ENCODE results near the gene LCTL. TPM values are rescaled to one million over a fixed set of nuclear protein-coding genes. Genes with fewer than 3 reads are reported as not detected.

The LCTL gene
- polyA plus RNA-seq, 3 donors: not detected

DNA sequence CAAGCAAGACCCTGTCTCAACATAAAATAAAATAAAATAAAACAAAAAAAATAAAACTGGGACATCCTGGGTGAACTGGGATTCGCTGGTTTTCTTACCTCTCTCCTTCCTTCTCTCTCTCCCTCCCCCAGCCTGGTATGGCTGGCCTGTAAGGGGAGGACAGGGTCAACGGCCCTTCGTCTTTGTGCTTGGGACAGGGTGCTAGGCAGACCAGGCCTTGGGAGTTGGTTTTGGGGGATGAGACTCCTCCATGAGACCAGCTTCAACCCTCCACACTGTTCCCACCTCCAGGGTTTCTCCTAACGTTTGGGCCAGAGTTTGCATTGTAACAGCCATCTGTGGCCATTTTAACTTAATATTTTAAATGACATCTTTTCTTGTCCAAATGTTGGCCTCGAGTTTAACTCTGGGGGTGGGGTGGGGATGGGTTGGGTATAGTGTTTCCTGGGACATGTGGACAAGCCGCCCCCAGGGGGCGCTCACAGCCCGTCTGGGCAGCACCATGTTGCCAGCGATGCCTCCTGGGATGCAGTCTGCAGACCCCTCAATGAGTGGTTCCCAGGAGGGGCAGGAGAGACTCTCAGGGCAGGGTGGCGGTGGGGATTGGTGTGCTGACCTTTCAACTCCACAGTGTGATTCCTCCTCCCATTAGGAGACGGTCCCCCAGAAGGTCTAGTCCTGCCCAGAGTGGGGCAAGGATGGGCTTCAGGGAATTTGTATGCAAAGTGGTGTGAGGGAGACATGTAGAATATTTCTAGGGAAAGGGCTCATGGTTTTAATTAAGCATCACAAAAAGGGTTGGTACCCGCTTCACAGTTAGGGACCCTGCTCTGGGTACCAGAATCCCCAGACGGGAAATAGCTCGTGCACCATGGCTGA lies 37.7 kb upstream of the LCTL start:
- peak overlapping the region in 1 of 7 donors; percentile 80 for H3K27ac Mint-ChIP-seq
- peaks cover 2 to 12% (median 3%) of the 10 kb centered on the region in 3 donors for H3K27me3 Mint-ChIP-seq (ENCODE audit: low read depth in 3 of 3)
- no peaks in the 10 kb centered on the region for H3K9me3 ChIP-seq (replicated peaks in 1 of 2; ENCODE audit: control insufficient read depth in 1 of 2, insufficient read depth in 1 of 2, low read length in 2 of 2)
- H3K27me3 ChIP-seq (ENCODE audit: control insufficient read depth in 2 of 2, insufficient read depth in 2 of 2, low read length in 2 of 2): no peaks in the 10 kb centered on the region
- TF ChIP-seq CTCF (IDR thresholded peaks at IDR 0.05): peak; percentile 90
- no peak overlapping the region for H3K27ac ChIP-seq (ENCODE audit: low read depth in 1 of 2, low read length in 2 of 2)
- H3K9me3 Mint-ChIP-seq: no peaks in the 10 kb centered on the region
- H3K36me3 ChIP-seq (replicated peaks in 1 of 2; ENCODE audit: control insufficient read depth in 1 of 2, insufficient read depth in 2 of 2, low read length in 2 of 2): no peaks in the 10 kb centered on the region
- H3K4me1 Mint-ChIP-seq: no peaks in the 10 kb centered on the region
- intact Hi-C loops (cut with micrococcal nuclease): loop anchor here (1.0 to 5.0 kb wide), 5 partner anchors 94 to 249 kb away; no protein-coding TSS in a partner anchor
- H3K36me3 Mint-ChIP-seq: no peaks in the 10 kb centered on the region
- H3K4me1 ChIP-seq (ENCODE audit: control insufficient read depth in 1 of 2, insufficient read depth in 2 of 2, low read length in 2 of 2): no peaks in the 10 kb centered on the region
- H3K4me3 Mint-ChIP-seq: no peak overlapping the region
- no peaks in the 10 kb centered on the region for H4K20me1 ChIP-seq (ENCODE audit: insufficient read depth, low read length)
- no peak overlapping the region for H2AFZ ChIP-seq (ENCODE audit: insufficient read depth, low read depth, low read length, poor library complexity, severe bottlenecking)
- no peaks in the 10 kb centered on the region for H3K79me2 ChIP-seq (ENCODE audit: insufficient read depth, low read length)
- no peak overlapping the region for H3K4me2 ChIP-seq (replicated peaks; ENCODE audit: extremely low read depth, low read length, poor library complexity, severe bottlenecking)
- no peak overlapping the region for H3K4me3 ChIP-seq (replicated peaks in 1 of 3; ENCODE audit: low read depth in 2 of 3, low read length in 3 of 3)
- no peak overlapping the region for H3K9ac ChIP-seq (ENCODE audit: insufficient read depth, low read length, poor library complexity, severe bottlenecking)
- peak; percentile 59 to 77 (median 66) for DNase-seq
- WGBS (ENCODE audit: insufficient coverage): 100% methylated on average over 2 of the region's 14 CpGs

- intact Hi-C loops (cut with micrococcal nuclease): loop anchor here (5.0 kb wide), 3 partner anchors 96 to 251 kb away; no protein-coding TSS in a partner anchor
- TF ChIP-seq CTCF (IDR thresholded peaks at IDR 0.05): no peak
- Mint-ChIP-seq H3K27ac (no peak overlapping the region), H3K4me3 (no peak overlapping the region), H3K27me3 (ENCODE audit: low read depth in 3 of 3) (peaks cover 2 to 13% (median 3%) of the 10 kb centered on the region in 3 donors), H3K36me3 (no peaks in the 10 kb centered on the region), H3K4me1 (no peaks in the 10 kb centered on the region), H3K9me3 (no peaks in the 10 kb centered on the region)
- Histone ChIP-seq H4K20me1 (ENCODE audit: insufficient read depth, low read length) (no peaks in the 10 kb centered on the region), H3K4me3 (replicated peaks in 1 of 3; ENCODE audit: low read depth in 2 of 3, low read length in 3 of 3) (no peak overlapping the region), H3K79me2 (ENCODE audit: insufficient read depth, low read length) (no peaks in the 10 kb centered on the region), H3K36me3 (replicated peaks in 1 of 2; ENCODE audit: control insufficient read depth in 1 of 2, insufficient read depth in 2 of 2, low read length in 2 of 2) (no peaks in the 10 kb centered on the region), H3K4me1 (ENCODE audit: control insufficient read depth in 1 of 2, insufficient read depth in 2 of 2, low read length in 2 of 2) (no peaks in the 10 kb centered on the region), H3K4me2 (replicated peaks; ENCODE audit: extremely low read depth, low read length, poor library complexity, severe bottlenecking) (no peak overlapping the region), H2AFZ (ENCODE audit: insufficient read depth, low read depth, low read length, poor library complexity, severe bottlenecking) (no peak overlapping the region), H3K27me3 (ENCODE audit: control insufficient read depth in 2 of 2, insufficient read depth in 2 of 2, low read length in 2 of 2) (no peaks in the 10 kb centered on the region), H3K27ac (ENCODE audit: low read depth in 1 of 2, low read length in 2 of 2) (no peak overlapping the region), H3K9ac (ENCODE audit: insufficient read depth, low read length, poor library complexity, severe bottlenecking) (no peak overlapping the region), H3K9me3 (replicated peaks in 1 of 2; ENCODE audit: control insufficient read depth in 1 of 2, insufficient read depth in 1 of 2, low read length in 2 of 2) (no peaks in the 10 kb centered on the region)
- no peak for DNase-seq
- 46% methylated on average over 2 of the region's 2 CpGs for WGBS (ENCODE audit: insufficient coverage)
Measured at GRCh38 chr15:66601521-66601920, 35.7 kb upstream of the LCTL start.

Measured in CD14-positive monocyte (primary cell).